ENCODE results near the gene ZFP64.

Gene ZFP64

GRCh38 chr20:52105442-52106422, 85.8 kb downstream of the ZFP64 start:
- DNase-seq (ENCODE audit: low read depth in 1 of 2, low spot score in 1 of 2): no peak

GRCh38 chr20:52104546-52105441, 86.8 kb downstream of the ZFP64 start:
- DNase-seq (ENCODE audit: low read depth in 1 of 2, low spot score in 1 of 2): no peak

GRCh38 chr20:52103913-52104545, 87.5 kb downstream of the ZFP64 start:
- no peak for DNase-seq (ENCODE audit: low read depth in 1 of 2, low spot score in 1 of 2)

GRCh38 chr20:52103335-52103912, 88.2 kb downstream of the ZFP64 start:
- DNase-seq (ENCODE audit: low read depth in 1 of 2, low spot score in 1 of 2): no peak

GRCh38 chr20:52102559-52102958, 89.0 kb downstream of the ZFP64 start:
- DNase-seq (ENCODE audit: low read depth in 1 of 2, low spot score in 1 of 2): no peak

GRCh38 chr20:52102126-52102525, 89.5 kb downstream of the ZFP64 start:
- DNase-seq (ENCODE audit: low read depth in 1 of 2, low spot score in 1 of 2): no peak
